Tibial artery (tissue), 4 donors: Measurements from ENCODE around the gene PRTFDC1.

Experiments
- DNase-seq, 2 donors: peaks; one replicate each; pipeline ENCODE4 v3.0.0-alpha.2; 2019
- H3K27ac ChIP-seq, 2 donors: fragments of 200-600 bp; sonication (generic) in 1 of 2; 1 replicate in 1 of 2; 2 replicates in 1 of 2; pipeline ENCODE4 v1.5.1; 2018 to 2019; ENCODE audit warnings: mild to moderate bottlenecking in 1 of 2
- H3K27me3 ChIP-seq, 2 donors: fragments of 200-600 bp; sonication (generic) in 1 of 2; one replicate each; pipeline versions ENCODE4 v1.5.1 to v1.6.0; 2016 to 2019
- H3K36me3 ChIP-seq, 3 donors: fragments of 200-600 bp; sonication (generic) in 2 of 3; one replicate each; pipeline ENCODE4 v1.5.1; 2016 to 2019; ENCODE audit warnings: mild to moderate bottlenecking in 2 of 3
- H3K4me1 ChIP-seq, 4 donors: fragments of 200-600 bp; sonication (generic) in 2 of 4; 1 replicate in 3 of 4; 2 replicates in 1 of 4; pipeline ENCODE4 v1.5.1; 2016 to 2019
- H3K4me3 ChIP-seq, 2 donors: fragments of 200-600 bp; sonication (generic) in 1 of 2; 1 replicate in 1 of 2; 2 replicates in 1 of 2; pipeline ENCODE4 v1.5.1; 2018 to 2019; ENCODE audit warnings: mild to moderate bottlenecking in 2 of 2
- H3K9me3 ChIP-seq, 3 donors: fragments of 200-600 bp; sonication (generic) in 1 of 3; one replicate each; pipeline ENCODE4 v1.5.1; 2016 to 2019
- intact Hi-C: fragments of 100-400 bp; cut with DNase I; formaldehyde crosslinking; loops from one replicate; pipeline ENCODE4 v1.15.0; 2023; ENCODE audit warnings: low total_unique reads
- TF ChIP-seq, protein P1 (sequence below), 2 experiments: fragments of 200-600 bp in 1 of 2; fragments of 450-650 bp in 1 of 2; IDR thresholded peaks; one replicate each; pipeline ENCODE4 v1.5.1; 2017 to 2019; ENCODE audit warnings: antibody characterized with exemption in 2 of 2, mild to moderate bottlenecking in 1 of 2, moderate library complexity in 1 of 2

PRTFDC1 gene

DNA sequence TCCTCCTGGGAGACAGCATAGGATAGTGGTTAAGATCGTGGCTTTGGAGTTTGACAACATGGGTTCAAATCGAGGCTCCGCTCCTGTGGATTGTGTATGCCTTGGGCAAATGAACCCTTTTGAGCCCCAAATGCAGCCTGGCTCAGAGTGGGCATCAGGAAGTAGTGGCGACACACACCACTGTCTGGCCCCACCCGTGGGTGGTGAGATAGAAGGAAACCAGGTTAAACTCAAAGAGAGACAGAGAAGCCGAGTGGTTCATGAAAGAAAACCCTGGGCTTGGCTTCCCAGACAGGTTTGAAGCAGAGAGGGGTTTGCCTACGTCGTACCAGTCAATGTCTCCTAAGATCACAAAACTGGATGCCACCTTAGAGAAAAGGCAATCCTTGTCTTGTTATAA, 57.7 kb downstream of the PRTFDC1 start:
- H3K36me3 ChIP-seq: no peaks in the 10 kb centered on the region
- H3K27ac ChIP-seq: no peak overlapping the region
- H3K27me3 ChIP-seq: no peaks in the 10 kb centered on the region
- no peak overlapping the region for H3K4me3 ChIP-seq
- intact Hi-C loops: no loop called here
- no peaks in the 10 kb centered on the region for H3K9me3 ChIP-seq
- peaks cover 0 to 24% (median under 1%) of the 10 kb centered on the region in 4 donors for H3K4me1 ChIP-seq
- DNase-seq: no peak
- TF ChIP-seq, protein P1, sequence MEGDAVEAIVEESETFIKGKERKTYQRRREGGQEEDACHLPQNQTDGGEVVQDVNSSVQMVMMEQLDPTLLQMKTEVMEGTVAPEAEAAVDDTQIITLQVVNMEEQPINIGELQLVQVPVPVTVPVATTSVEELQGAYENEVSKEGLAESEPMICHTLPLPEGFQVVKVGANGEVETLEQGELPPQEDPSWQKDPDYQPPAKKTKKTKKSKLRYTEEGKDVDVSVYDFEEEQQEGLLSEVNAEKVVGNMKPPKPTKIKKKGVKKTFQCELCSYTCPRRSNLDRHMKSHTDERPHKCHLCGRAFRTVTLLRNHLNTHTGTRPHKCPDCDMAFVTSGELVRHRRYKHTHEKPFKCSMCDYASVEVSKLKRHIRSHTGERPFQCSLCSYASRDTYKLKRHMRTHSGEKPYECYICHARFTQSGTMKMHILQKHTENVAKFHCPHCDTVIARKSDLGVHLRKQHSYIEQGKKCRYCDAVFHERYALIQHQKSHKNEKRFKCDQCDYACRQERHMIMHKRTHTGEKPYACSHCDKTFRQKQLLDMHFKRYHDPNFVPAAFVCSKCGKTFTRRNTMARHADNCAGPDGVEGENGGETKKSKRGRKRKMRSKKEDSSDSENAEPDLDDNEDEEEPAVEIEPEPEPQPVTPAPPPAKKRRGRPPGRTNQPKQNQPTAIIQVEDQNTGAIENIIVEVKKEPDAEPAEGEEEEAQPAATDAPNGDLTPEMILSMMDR (IDR thresholded peaks at IDR 0.05): no peak

DNA sequence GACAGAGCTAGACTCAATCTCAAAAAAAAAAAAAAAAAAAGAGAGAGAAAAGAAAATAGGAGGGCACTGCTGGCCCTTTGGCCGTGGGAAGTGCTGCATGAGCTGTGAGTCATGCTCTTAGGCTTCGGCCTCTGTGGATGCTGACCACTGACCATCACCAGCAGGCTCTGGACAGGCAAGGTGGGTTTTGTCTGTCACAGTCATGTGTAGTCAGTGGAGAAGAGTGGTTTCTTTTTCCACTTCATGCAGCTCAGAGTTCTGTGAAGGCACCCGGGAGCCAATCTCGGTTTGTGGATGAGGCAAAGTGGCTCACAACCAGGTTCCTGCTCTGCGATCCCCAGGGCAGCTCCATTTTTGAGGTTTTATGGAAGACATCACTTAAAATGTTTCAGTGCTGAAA, 58.1 kb downstream of the PRTFDC1 start:
- Histone ChIP-seq H3K4me1 (peaks cover 0 to 29% (median 3%) of the 10 kb centered on the region in 4 donors), H3K27ac (no peak overlapping the region), H3K4me3 (no peak overlapping the region), H3K36me3 (no peaks in the 10 kb centered on the region), H3K9me3 (no peaks in the 10 kb centered on the region), H3K27me3 (no peaks in the 10 kb centered on the region)
- TF ChIP-seq, protein P1 (IDR thresholded peaks at IDR 0.05): no peak
- DNase-seq: no peak
- intact Hi-C loops: no loop called here

DNA sequence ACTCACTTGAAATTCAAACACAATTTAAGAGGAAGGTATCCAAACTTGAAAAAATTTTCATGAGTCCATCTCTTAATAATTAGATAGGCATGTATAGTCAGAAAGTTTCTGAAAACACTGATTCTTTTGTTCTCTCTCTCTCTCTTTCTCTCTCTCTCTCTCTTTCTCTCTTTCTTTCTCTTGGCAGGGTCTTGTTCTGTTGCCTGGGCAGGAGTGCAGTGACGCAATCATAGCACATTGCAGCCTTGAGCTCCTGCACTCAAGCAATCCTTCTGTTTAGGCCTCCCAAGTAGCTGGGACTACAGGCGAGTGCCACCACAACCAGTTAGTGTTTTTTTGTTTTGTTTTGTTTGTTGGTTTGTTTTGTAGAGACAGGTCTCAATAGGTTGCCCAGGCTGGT, 59.3 kb downstream of the PRTFDC1 start:
- TF ChIP-seq, protein P1 (IDR thresholded peaks at IDR 0.05): no peak
- intact Hi-C loops: no loop called here
- no peaks in the 10 kb centered on the region for H3K27me3 ChIP-seq

DNA sequence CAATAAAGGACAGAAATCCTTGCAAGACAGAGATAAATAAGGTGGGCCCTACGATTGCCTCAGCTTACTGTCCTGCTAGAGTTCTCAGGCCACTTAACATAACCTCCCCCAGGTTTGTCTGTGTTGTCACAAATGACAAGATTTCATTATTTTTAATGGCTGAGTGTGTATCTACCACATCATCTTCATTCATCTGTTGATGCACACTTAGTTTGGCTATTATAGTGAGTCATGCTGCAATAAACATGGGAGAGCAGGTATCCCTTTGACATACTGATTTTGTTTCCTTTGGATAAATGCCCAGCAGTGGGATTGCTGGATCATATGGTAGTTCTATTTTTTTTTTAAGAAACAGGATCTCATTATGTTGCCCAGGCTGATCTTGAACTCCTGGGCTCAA, 60.6 kb downstream of the PRTFDC1 start:
- intact Hi-C loops: no loop called here
- no peaks in the 10 kb centered on the region for H3K9me3 ChIP-seq
- H3K36me3 ChIP-seq: no peaks in the 10 kb centered on the region
- H3K4me1 ChIP-seq: peaks cover 0 to 30% (median 3%) of the 10 kb centered on the region in 4 donors
- TF ChIP-seq, protein P1 (IDR thresholded peaks at IDR 0.05): no peak
- DNase-seq: no peak
- no peak overlapping the region for H3K4me3 ChIP-seq
- H3K27ac ChIP-seq: no peak overlapping the region
- no peaks in the 10 kb centered on the region for H3K27me3 ChIP-seq

More for the DNA sequence above, 59.3 kb downstream of the PRTFDC1 start:
- Histone ChIP-seq H3K9me3 (no peaks in the 10 kb centered on the region), H3K4me3 (no peak overlapping the region), H3K27ac (no peak overlapping the region), H3K4me1 (peaks cover 0 to 30% (median 3%) of the 10 kb centered on the region in 4 donors), H3K36me3 (no peaks in the 10 kb centered on the region)
- no peak for DNase-seq

DNA sequence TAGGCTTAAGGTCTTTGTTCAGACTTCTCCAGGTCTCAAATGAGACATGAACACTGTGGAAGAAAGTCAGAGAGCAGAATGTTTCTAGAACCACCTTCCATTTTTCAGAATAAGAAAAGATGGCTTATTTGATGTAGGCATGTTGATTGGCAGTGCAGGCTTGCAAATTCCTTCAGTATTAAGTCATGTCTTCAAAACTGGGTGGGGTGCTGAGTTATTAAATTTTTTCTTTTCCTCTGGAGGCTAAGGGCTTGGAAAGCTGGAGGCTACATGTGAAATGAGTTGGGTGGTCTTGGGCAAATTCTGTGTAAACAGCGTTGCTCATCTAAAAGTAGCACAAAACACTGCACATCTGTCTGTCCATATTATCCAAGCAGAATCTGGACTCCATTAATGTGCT, 62.8 kb downstream of the PRTFDC1 start:
- Histone ChIP-seq H3K36me3 (no peaks in the 10 kb centered on the region), H3K27ac (no peak overlapping the region), H3K27me3 (no peaks in the 10 kb centered on the region), H3K4me1 (peaks cover 0 to 27% (median 3%) of the 10 kb centered on the region in 4 donors), H3K4me3 (no peak overlapping the region), H3K9me3 (no peaks in the 10 kb centered on the region)
- TF ChIP-seq, protein P1 (IDR thresholded peaks at IDR 0.05): no peak
- intact Hi-C loops: no loop called here
- no peak for DNase-seq

DNA sequence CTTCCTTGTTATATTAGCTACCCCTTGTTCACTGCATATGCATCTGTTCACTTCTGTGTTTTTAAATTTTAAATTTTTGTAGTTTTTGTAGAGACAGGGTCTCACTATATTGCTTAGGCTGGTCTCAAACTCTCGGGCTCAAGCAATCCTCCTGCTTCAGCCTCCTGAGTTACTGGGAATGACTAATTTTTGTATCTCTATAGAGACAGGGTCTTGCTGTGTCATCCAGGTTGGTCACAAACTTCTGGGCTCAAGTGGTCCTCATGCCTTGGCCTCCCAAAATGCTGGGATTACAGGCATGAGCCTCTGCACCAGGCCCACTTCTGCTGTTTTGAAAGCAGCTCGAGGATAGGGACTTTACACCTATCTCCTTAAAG, 64.6 kb downstream of the PRTFDC1 start:
- TF ChIP-seq, protein P1 (IDR thresholded peaks at IDR 0.05): no peak
- no peak for DNase-seq
- intact Hi-C loops: no loop called here

More for the DNA sequence above, 64.6 kb downstream of the PRTFDC1 start:
- no peak overlapping the region for H3K4me3 ChIP-seq
- no peaks in the 10 kb centered on the region for H3K36me3 ChIP-seq
- no peak overlapping the region for H3K27ac ChIP-seq
- H3K4me1 ChIP-seq: peaks cover 0 to 17% (median 3%) of the 10 kb centered on the region in 4 donors
- H3K27me3 ChIP-seq: no peaks in the 10 kb centered on the region
- H3K9me3 ChIP-seq: no peaks in the 10 kb centered on the region
